Mononuclear cell (primary cell): ENCODE data around the gene CFB. TPM values are rescaled to one million over a fixed set of nuclear protein-coding genes. Genes with fewer than 3 reads are reported as not detected.
"Not testable (repeated sequence)": the region's sequence is repeated elsewhere in the genome, so short reads cannot be mapped to it uniquely, and the experiment has no call there.

ENCODE experiments used
- H3K27me3 ChIP-seq: 2 replicates; pipeline ENCODE4 v1.6.0; 2011; ENCODE audit warnings: low read length, control low read depth; ENCODE audit not compliant: insufficient read depth
- H3K4me1 ChIP-seq: 2 replicates; pipeline ENCODE4 v1.5.1; 2011; ENCODE audit warnings: mild to moderate bottlenecking, low read length, control low read depth; ENCODE audit not compliant: insufficient read depth
- H3K4me3 ChIP-seq: 2 replicates; pipeline ENCODE4 v1.5.1; 2011; ENCODE audit warnings: mild to moderate bottlenecking, low read length, moderate library complexity
- H3K9me3 ChIP-seq: 2 replicates; pipeline ENCODE4 v1.5.1; 2011; ENCODE audit warnings: low read depth, mild to moderate bottlenecking, control low read depth, low read length
- total RNA-seq: library from RNA; depleted of rRNA; stranded (reverse); fragments of >200 nt; gene quantifications from one replicate; pipeline ENCODE4 v1.2.3, GENCODE V29; 2012

CFB gene
- total RNA-seq, 1 donor: 3.1 TPM

DNA sequence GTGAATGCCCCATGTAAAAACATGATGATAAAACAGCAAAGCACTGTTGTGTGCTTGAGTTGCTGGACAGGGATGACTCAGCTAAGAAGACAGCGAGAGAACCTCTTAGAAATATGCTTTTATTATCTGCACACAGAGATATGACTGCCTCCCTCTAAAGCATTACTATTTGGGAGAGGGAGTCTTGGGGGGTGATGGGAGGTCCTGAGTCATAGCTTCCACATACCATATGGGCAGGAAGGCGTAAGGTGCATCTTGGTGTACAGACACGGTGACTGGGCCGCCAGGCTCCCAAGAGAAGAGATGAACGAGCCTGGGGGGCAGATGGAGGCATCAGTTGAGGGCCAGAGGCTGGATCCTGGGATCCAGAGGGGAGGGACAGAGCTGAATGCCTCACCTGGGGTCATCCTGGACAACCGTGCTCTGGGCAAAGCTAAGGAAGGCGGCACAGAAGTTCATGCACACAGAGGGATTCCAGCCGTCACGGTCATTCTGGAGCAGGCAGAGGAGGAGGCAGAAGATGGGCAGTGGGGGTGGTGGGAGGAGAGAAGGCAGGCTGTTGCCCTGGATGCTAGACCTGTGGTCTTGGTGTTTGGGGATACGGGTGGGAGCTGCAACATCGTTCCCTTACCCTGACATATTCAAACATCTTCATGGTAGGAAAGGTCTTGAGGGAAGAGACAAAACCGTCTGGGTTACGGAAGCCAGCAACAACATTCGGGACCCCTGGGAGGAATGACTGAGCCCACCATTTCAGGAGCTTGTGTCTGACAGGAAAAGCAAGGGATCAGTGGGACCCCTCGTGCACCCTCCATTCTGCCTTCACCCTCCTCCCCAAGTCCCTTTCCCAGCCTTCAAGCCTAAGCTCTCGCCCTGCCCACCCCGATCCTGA lies 24.1 kb downstream of the CFB start:
- Histone ChIP-seq H3K27me3 (no peaks in the 10 kb centered on the region), H3K9me3 (no peaks in the 10 kb centered on the region), H3K4me1 (peaks cover 25% of the 10 kb centered on the region), H3K4me3 (no peak overlapping the region)

DNA sequence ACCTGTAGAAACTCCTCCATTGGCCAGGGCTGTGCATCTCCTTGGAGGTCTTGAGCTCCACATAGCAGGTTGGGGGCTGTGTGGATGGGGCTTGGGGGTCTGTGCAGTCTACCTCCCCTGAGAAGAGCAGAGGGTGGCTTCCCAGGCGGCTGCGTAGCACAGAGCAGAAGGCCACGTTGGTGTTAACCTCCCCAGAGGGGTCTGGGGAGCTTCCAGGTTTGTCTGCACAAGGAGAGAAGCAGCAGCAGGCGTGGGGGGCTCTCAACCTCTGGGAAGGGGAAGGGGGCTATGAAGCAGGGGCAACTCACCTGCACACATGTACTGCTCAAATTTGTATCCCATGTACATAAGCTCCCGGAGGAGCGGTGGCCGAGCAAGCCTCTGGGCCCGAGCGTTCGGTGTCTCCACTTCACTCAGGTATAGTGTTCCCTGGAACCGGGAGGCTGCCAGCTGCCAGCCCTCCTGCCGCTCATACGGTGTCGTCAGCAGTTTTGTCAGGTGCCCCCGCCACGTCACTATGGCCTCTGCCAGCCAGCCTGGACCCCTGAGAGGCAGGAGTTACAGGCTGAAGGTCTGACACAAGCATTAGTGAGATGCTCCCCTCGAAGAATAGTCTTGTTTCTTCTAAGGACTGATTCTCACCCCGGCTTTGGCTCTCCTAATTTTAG lies 24.8 kb downstream of the CFB start:
- Histone ChIP-seq H3K27me3 (no peaks in the 10 kb centered on the region), H3K4me3 (no peak overlapping the region), H3K4me1 (peaks cover 25% of the 10 kb centered on the region), H3K9me3 (no peaks in the 10 kb centered on the region)

DNA sequence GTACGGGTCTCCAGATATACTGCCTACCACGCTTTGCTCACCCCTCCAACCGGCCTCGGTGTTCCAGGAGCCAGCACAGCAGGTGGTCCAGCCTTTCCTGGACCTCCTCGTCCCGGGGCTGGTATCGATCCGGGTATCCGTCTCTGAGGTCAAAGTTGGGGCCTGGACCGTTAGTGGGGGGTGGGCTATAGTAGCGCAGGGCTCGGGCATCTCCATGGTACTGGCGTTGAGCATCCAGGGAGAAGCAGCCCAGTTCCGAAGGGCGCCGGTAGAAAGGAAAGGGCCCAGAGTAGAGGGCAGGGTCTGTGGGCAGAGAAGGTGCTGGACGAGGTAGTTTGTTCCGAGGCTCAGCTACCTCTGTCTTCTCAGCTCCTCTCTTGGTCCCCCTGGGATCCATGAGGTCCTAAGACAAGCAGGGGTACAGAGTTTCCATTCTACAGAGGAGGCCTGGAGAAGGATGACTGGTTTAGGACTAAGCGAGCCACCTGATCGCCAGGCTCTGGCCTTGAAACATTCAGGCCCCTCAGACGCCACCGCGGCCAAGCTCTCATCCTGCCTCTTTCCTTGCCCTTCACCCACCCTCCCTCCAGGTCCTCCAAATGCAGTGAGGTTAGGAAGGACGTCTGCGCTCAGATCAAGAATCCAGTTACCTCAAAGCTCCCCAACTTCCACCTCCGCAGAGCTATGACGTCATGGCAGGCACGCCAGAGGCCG lies 25.5 kb downstream of the CFB start:
- no peaks in the 10 kb centered on the region for H3K27me3 ChIP-seq
- H3K9me3 ChIP-seq: no peaks in the 10 kb centered on the region
- peaks cover 25% of the 10 kb centered on the region for H3K4me1 ChIP-seq
- H3K4me3 ChIP-seq: peak overlapping the region; percentile 77

DNA sequence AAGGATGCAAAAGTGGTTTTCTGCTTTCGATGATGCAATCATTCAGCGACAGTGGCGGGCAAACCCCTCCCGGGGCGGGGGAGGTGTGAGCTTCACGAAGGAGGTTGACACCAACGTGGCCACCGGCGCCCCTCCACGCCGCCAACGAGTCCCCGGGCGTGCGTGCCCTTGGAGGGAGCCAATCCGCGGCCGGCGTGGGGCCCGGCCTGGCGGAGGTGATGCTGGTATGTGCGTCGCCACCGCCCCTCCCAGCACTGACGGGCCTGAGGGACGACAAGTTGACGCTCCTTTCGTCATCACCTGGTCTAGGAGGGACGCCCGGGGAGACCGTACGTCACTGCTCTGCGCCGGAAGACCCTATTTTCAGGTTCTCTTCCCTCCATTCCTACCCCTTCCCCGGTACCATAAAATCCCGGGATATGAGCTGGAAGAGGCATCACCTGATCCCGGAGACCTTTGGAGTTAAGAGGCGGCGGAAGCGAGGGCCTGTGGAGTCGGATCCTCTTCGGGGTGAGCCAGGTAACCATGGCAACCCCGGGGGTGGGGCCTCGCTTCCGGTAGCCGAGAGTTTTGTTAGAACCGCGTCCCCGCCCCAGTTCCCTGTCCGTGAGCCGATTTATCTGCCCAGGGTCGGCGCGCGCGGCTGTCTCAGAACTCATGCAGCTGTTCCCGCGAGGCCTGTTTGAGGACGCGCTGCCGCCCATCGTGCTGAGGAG lies 26.3 kb downstream of the CFB start, which contains the start of gene DXO:
TSS of gene DXO (minus strand) at position 146 of the 716 bp plus-strand sequence. CDS start 463 bp downstream, outside the sequence.
- peaks cover 25% of the 10 kb centered on the region for H3K4me1 ChIP-seq
- H3K27me3 ChIP-seq: no peaks in the 10 kb centered on the region
- peak within 1 kb of the TSS; percentile 77 for H3K4me3 ChIP-seq
- H3K9me3 ChIP-seq: no peaks in the 10 kb centered on the region

DNA sequence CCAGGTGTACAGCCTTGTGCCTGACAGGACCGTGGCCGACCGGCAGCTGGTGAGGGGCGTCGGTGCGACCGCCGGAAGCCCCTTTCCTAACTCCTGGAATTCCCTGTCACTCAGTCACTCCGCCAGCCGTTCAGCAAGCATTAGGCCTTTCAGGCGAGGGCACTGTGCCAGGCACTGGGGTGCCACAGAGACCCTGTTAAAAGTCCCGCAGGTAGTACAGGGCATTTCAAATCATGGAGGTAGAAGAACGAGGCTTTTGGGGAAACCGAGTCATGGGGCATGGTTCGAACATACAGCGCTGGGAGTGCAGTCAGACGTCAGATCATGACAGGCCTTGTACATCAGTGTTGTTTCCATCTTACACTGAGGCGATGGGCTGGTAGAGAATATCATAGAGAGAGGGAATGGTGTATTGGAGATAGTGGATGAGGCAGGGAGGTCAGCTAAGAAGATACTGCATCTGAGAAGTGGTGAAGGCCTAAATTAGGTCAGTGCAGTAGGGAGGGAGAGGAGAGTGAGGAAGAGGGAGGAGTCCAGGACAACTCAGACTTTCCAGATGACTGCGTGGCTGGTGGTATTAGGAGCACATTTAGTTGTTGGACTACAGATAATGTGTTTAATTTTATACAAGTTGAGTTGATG lies 26.9 kb downstream of the CFB start:
- peak overlapping the region; percentile 77 for H3K4me3 ChIP-seq
- no peaks in the 10 kb centered on the region for H3K27me3 ChIP-seq
- no peaks in the 10 kb centered on the region for H3K9me3 ChIP-seq
- H3K4me1 ChIP-seq: peaks cover 25% of the 10 kb centered on the region

DNA sequence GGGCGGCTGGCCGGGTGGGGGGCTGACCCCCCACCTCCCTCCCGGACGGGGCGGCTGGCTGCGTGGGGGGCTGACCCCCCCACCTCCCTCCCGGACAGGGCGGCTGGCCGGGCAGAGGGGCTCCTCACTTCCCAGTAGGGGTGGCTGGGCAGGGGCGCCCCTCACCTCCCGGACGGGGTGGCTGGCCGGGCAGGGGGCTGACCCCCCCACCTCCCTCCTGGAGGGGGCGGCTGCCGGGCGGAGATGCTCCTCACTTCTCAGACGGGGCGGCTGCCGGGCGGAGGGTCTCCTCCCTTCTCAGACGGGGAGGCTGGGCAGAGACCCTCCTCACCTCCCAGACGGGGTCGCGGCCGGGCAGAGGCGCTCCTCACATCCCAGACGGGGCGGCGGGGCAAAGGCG lies 30.2 kb downstream of the CFB start:
- H3K27me3 ChIP-seq, H3K4me3 ChIP-seq: not testable (repeated sequence)

DNA sequence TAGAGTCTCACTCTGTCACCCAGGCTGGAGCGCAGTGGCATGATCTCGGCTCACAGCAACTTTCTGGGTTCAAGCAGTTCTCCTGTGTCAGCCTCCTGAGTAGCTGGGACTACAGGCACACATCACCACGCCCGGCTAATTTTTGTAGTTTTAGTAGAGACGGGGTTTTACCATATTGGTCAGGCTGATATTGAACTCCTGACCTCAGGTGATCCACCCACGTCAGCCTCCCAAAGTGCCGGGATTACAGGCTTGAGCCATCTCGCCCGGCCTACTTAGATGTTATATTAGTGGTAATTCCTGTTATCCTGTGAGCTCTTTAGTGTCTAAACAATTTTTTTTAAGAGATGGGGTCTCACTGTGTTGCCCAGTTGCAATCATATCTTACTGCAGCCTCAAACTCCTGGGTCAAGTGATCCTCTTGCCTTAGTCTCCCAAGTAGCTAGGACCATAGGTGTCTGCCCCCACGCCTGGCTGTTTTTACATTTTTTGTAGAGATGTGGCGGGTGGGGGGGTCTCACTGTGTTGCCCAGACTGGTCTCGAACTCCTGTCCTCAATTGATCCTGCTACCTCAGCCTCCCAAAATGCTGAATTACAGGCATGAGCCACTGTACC lies 32.0 kb downstream of the CFB start:
- H3K4me1 ChIP-seq: peaks cover 8% of the 10 kb centered on the region
- no peaks in the 10 kb centered on the region for H3K27me3 ChIP-seq
- no peaks in the 10 kb centered on the region for H3K9me3 ChIP-seq
- no peak overlapping the region for H3K4me3 ChIP-seq

More for the DNA sequence above, 30.2 kb downstream of the CFB start:
- peaks cover 19% of the 10 kb centered on the region for H3K4me1 ChIP-seq
- H3K9me3 ChIP-seq: not testable (repeated sequence)

DNA sequence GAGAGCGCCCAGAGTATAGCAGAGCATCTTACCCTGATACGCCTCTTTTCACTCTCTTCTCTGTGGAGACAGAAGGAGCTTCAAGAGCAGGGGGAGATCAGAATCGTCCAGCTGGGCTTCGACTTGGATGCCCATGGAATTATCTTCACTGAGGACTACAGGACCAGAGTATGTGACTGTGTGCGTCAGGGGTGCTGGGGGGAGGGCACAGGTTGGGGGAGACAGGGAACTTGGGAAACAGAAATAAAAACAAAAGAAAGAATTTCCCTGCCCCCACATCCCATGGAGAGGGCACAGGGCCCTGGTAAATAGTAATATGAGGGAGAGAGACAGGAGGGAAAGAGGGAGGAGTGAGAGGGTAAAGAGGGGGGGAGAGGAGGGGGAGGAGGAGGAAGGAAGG lies 32.9 kb downstream of the CFB start:
- no peak overlapping the region for H3K4me3 ChIP-seq
- H3K4me1 ChIP-seq: no peaks in the 10 kb centered on the region
- no peaks in the 10 kb centered on the region for H3K9me3 ChIP-seq
- H3K27me3 ChIP-seq: no peaks in the 10 kb centered on the region

DNA sequence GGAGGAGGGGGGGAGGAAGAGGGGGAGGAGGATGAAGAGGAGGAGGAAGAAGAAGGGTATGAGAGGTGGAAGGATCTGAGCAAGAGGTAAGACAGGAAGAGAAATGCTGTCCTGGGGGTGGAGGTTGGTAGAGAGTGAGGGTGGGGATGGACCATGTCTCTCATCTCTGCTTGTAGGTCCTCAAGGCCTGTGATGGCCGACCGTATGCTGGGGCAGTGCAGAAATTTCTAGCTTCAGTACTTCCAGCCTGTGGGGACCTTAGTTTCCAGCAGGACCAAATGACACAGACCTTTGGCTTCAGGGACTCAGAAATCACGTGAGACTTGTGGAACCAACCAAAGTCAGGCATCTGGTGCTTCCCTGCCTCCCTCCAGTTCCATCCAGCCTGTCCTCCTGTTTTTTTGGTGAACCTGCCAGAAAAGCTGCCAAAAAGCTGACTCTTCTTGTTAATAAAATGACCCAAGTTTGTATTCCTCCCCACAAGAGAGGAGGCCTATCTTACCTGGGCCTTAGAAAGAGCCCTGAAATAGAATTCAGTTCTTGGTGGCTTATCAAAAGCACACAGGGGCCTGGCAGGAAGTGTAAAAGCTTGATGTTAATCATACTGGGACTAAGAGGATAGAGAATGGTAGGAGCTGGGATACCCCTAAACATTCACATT lies 33.5 kb downstream of the CFB start:
- Histone ChIP-seq H3K9me3 (no peaks in the 10 kb centered on the region), H3K4me3 (no peak overlapping the region), H3K27me3 (no peaks in the 10 kb centered on the region), H3K4me1 (no peaks in the 10 kb centered on the region)

DNA sequence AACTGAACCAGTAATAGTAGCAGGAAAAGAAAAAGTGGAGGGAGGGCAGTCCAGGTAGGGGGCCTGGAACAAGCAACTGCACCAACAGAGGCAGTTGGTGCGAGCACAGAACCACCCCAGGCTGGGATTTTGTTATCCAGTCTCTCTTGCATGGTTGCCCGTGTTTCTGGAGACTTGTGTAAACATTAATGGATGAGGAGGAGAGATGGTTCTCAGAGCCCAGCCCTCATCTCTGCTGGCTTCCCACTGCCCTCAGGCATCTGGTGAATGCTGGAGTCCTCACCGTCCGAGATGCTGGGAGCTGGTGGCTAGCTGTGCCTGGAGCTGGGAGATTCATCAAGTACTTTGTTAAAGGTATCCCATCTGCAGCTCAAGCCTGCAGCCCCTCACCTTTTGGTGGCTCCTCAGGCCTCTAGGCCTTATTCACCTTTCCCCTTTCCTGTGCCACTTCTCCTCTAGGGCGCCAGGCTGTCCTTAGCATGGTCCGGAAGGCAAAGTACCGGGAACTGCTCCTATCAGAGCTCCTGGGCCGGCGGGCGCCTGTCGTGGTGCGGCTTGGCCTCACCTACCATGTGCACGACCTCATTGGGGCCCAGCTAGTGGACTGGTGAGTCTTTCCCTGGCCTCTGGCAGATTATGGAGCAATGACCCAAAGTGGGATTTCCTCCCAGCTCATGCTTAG lies 34.4 kb downstream of the CFB start:
- H3K9me3 ChIP-seq, H3K27me3 ChIP-seq, H3K4me1 ChIP-seq, H3K4me3 ChIP-seq: not testable (repeated sequence)

DNA sequence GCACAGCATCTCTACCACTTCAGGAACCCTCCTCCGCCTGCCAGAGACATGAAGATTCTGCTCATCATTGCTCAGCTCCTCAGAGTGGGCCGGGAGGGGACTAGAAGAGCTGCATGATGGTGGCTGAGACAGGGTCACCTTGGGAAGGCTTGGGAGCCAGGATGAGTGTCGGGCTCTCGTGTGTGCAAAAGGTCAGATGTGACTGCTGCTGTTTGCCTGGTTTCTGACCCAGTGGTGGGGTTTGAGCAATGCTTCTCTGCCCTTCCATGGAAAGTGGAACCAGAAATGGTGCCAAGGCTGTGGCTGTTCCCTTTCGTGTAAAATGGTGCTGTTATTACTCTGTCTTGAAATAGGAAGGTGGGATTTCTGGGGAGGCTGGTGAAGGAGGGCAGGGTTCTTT lies 35.1 kb downstream of the CFB start:
- H3K27me3 ChIP-seq, H3K9me3 ChIP-seq, H3K4me3 ChIP-seq, H3K4me1 ChIP-seq: not testable (repeated sequence)

DNA sequence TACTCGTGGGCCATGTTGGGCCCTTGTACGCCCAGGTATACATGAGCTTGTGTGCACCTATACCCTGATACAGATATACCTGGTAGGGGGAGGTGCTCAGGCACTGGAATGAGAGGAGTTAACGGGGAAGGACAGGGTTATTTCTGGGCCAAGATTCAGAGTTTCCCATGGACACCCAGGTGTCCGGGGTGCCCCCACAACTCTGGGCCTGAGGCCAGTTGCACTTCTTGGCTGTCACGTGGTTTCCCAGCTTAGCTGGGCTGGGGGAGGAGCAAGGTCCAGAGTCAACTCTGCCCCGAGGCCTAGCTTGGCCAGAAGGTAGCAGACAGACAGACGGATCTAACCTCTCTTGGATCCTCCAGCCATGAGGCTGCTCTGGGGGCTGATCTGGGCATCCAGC lies 35.8 kb downstream of the CFB start, which contains the start of gene C4A:
TSS of gene C4A (plus strand) at position 314 of the 400 bp plus-strand sequence. CDS start at position 365, 51 bp downstream.
- not testable (repeated sequence) for H3K9me3 ChIP-seq, H3K4me1 ChIP-seq, H3K4me3 ChIP-seq, H3K27me3 ChIP-seq

DNA sequence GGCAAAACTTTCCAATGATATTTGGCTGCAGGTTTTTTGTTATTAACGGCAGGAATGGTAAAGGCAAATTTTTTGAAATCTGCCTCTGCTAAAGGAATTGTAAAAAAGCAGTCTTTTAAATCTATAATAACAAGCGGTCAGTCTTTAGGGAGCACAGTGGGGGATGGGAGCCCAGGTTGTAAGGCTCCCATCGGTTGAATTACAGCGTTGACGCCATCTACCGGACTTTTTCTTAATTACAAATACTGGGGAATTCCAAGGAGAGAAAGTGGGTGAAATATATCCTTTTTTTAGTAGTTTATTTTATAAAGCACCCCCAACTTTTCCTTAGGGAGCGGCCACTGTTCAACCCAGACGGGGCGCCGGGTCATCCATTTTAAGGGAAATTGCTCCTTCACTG lies 43.5 kb downstream of the CFB start:
- not testable (repeated sequence) for H3K27me3 ChIP-seq, H3K4me1 ChIP-seq, H3K9me3 ChIP-seq, H3K4me3 ChIP-seq
